EL (cell line): ENCODE data around the gene OXLD1.
"Not testable (repeated sequence)": the region's sequence is repeated elsewhere in the genome, so short reads cannot be mapped to it uniquely, and the experiment has no call there.

Experiments used
- DNase-seq: peaks from one replicate; pipeline ENCODE4 v3.0.0-alpha.2; 2016

The OXLD1 gene

DNA sequence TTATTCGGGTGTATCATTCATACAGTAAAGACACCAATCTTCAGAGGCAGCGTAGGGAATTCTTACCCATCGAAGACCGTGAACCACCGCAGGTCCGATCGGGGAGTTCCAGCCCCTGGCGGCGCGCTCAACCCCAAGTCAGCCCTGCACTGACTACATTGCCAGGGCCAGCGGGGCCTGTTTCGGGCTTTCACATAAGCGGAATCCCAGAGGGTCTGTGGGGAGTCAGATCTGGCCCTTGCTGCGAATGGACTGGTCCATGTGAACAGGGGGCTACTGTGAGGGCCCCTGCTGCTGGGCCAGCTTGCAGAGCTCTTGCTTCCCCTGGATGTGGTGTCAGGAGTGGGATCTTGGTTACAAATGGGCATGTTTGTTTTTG, 17.7 kb downstream of the OXLD1 start:
- no peak for DNase-seq

DNA sequence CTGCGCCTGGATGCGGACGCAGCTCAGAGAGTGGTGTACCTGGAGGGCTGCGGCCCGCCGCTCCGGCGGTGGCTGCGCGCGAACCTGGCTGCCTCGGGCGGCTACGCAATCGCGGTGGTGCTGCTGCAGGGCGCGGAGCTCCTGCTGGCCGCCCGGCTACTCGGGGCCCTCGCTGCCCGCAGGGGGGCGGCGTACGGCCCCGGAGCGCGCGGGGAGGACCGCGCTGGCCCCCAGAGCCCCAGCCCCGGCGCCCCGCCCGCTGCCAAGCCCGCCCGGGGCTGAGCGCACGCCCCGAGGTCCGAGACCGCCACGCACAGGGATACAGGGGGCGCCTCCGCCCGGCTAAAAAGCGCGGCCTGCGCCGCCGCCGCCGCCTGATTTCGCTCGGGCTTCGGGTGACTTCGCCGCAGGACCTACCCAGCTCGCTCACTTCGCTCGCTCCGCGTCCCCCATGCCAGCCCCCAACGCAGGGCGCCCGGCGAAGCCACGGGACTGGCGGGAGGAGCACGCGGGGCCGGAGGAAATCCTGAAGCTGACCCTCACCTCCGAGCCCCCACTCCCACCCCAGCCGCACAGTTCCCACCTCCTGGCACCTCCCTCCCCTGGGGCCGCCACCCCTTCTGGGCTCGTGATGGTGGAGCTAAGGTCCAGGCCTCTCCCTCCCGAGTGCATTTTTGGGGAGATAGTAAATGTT, 18.2 kb downstream of the OXLD1 start:
- no peak for DNase-seq

DNA sequence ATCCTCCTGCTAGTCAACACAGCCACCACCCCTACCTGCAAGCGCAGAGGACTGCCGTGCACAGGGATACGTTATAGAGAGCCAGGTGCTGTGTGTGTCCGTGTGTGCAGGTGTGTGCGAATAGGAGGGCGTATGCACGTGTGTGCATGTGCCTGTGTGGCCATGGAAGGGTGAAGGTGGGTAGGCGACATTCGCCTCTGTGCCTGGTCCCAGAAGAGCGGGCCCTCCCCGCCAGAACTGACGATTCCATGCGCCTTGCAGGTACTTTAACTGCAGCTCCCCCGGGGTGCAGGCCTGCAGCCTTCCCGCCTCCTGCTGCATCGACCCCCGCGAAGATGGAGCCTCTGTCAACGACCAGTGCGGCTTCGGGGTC, 18.8 kb downstream of the OXLD1 start:
- DNase-seq, result no peak

DNA sequence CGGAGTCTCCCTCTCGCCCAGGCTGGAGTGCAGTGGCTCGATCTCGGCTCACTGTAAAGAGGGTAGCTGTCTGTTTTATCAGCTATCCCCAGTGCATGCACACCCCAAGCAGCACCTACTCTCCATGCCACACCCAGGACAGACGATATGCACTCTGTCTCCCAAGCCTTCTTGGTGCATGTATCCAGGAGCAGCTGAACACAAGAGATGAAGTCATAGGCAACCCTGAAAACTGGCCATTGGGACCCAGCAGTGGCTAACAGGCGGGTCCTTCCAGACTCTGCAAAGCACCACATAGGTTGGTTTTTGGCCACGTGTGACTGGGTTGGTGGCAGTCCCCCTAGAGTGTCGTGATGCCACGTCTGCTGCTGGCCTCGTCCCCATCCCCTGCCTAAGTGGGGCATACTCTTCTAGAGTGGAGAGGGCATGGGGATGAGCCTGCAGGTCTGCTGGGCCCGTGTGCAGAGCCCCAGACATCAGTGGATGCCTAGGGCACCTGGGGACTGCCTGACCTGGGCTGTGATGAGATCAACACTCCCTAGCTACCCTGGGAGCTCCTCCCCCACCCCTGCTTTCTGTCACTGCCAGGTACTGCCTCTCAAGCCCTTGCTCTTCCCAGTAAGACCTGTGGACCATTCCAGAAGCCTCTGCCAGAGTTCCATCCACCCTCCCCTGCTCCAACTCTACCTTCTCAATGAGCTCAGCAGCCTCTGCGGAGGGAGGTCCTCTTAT, 19.4 kb downstream of the OXLD1 start:
- DNase-seq, result no peak

DNA sequence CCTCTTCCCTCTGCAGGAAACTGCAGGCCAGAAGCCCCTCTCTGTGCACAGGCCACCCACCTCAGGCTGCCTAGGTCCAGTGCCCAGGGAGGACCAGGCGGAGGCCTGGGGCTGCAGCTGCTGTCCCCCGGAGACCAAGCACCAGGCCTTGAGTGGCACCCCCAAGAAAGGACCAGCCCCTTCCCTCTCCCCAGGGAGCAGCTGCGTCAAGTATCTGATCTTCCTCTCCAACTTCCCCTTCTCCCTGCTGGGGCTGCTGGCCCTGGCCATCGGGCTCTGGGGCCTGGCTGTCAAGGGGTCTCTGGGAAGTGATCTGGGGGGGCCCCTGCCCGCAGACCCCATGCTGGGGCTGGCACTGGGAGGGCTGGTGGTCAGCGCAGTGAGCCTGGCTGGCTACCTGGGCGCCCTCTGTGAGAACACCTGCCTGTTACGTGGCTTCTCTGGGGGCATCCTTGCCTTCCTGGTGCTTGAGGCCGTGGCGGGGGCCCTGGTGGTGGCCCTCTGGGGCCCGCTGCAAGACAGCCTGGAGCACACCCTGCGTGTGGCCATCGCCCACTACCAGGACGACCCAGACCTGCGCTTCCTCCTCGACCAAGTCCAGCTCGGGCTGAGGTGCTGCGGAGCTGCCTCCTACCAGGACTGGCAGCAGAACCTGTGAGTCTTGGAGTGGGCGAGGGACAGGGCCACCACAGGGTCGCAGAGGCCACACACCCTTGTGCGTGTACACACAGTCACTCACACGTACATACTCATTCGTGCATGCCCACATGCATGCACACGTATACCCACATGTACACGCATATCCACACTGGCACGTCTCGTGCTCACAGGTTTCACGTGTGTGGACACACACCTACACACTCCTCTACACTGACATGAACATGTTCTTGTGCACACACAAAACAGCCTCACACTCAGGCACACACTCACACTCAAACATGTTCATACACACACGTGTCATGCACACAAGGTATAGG, 21.1 kb downstream of the OXLD1 start:
- no peak for DNase-seq

DNA sequence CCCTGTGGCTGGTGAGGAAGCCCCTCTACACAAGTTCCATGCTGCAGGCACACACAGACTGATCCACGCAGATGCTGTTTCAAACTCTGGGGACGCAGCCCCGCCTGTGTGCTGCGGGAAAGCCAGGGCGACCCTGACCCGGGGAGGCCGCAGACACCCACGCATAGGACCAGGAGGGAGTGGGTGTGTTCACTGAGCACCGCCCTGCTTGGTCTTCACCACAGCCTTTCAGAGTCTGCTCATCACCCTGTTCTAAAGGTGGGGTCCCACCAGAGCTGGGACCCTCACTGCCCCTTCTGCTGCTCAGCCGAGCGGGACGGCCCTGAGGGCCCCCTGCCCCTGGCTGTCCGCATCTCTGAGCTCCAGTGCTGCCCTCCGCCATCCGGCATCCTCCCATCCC, 21.9 kb downstream of the OXLD1 start:
- no peak for DNase-seq

DNA sequence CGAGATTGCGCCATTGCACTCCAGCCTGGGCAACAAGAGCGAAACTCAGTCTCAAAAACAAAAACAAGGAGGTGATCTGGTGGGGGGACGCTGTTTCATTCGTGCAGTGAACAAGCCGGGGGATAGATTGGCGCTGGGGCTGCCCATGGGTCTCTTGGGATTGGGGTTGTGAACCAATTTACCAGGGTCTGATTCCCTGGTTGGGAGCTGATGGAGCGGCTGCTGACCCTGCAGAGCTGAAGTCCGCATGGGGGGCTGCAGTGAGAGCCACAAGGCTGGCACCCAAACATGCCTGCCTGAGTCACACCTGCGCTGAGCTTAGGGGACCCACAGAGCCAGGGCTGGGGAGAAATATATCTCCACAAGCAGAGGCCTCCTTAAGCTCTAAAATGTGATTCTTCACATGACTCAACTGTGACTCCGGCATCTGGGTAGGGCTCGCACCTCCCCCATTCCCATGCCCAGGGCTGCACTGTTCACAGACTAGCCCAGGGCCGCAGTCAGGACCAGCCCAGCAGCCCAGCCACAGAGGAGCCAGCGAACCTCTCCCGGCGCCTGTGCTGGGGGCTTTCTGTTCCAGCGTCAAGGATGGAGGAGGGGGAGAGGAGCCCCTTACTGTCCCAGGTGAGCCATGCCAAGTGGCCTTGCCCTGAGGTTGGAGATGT, 24.4 kb downstream of the OXLD1 start:
- peak; percentile 83 for DNase-seq

DNA sequence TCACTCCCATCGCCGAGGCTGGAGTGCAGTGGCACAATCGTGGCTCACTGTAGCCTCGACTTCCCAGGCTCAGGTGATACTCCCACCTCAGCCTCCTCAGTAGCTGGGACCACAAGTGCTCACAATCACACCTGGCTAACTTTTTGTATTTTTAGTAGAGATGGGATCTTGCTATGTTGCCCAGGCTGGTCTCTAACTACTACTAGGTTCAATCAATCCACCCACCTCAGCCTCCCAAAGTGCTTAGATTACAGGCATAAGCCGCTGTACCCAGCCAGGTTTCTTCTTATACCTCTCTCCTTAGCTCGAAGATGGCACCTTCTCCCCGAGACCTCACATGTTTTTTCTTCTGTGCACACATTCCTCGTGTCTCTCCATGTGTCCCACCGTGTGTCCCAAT, 26.4 kb downstream of the OXLD1 start:
- no peak for DNase-seq

DNA sequence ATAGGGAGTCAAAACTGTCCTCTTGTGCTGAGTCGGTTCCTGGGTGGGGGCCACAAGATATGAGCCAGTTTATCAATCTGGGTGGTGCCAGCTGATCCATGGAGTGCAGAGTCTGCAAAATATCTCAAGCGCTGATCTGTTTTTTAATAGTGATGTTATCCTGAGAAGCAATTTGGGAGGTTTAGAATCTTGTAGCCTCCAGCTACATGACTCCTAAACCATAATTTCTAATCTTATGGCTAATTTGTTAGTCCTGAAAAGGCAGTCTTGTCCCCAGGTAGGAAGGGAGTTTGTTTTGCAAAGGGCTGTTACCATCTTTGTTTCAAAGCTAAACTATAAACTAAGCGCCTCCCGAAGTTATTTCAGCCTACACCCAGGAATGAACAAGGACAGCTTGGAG, 27.7 kb downstream of the OXLD1 start:
- DNase-seq, result no peak

DNA sequence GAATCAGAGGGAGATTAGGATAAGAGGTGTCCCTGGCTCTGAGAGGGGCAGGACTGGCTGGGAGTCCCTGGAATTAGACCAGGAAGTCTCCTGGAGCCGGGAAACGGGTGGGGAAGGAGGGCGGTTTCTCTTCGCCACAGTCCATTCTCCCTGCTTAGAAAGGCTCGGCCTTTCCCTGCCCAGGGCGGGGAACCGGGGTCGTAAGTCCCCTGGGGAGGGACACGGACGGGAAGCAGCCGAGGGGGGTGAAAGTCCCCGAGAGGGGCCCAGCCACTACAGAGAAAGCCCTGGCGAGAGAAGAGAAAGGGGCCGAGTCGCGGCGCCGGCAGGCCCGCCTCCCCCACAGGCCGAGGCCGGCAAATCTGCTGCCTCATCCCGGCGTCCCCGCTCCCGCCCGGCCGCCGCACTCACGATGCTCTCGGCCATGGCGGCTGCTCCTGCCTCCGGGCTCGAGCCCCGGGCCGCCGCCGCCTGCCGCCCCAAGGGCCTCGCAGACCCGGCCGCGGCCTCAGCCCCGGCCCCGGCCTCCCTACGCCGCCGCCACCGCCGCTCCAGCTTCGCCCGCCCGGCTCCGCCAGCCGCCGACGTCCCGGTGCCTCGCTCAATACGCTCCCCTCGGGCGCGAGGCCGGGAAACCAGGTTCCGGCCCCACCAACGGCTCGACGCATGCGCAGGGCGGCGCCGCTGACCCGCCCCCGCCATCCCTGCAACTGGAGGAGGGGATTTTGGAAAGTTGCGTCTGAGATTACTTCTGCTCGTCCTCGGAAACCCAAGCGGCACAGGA, 29.7 kb downstream of the OXLD1 start, which contains the start of the genes NPLOC4 and TSPAN10:
Gene NPLOC4, minus strand, starts transcription at position 608 of the 784 bp plus-strand sequence. Its CDS starts 182 bp downstream, at position 426.
Gene TSPAN10, plus strand, starts transcription at position 692 of the 784 bp plus-strand sequence. CDS start 5,217 bp downstream, outside the sequence.
- peak; percentile 86 for DNase-seq

DNA sequence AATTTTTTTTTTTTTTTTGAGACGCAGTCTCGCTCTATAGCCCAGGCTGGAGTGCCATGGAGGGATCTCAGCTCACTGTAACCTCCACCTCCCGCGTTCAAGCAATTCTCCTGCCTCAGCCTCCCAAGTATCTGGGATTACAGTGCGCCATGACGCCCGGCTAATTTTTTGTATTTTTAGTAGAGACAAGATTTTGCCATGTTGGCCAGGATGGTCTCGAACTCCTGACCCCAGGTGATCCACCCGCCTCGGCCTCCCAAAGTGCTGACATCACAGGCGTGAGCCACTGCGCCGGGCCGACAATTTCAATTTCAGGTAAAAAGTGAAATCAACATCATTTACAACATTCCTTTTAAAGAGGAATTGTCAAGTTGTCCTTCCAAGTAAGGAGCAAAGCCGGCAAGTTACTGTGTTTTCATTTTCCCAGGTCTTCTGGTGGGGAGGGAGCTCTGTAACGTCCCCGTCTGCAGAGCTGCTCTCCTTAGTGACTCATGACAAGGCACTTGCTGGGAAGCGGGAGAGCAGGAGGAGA, 30.4 kb downstream of the OXLD1 start:
- no peak for DNase-seq

DNA sequence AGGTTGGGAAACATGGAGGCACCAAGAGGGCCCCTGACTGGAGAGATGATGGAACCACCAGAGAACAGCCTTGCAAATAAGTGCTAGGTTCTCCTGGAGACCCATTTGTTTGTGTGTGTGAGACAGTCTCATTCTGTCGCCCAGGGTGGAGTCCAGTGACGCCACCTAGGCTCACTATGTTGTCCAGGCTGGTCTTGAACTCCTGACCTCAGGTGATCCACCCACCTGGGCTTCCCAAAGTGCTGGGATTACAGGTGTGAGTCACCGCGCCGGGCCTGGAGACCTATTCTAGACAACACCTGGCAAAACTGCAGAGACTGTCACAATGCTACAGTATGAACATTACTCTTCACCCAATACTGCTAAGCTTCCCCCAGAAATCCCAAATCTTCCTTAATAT, 31.0 kb downstream of the OXLD1 start:
- no peak for DNase-seq

DNA sequence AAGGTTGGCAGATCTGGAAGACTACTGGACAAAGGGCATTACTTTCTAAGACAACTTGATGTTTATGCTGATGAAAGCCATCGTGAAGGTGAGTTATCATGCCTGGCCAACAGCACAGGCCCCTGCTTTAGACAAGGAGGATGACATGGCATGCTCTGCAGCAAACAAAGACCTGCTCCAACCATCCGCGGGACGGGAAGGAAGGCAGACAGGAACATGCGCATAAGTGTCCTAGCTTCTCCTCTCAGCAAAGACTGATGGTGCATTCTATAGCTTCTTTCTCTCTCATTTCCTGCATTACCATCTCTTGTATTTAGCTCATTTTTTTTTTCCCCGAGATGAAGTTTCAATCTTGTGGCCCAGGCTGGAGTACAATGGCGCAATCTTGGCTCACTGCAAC, 34.9 kb downstream of the OXLD1 start:
- DNase-seq, result no peak

DNA sequence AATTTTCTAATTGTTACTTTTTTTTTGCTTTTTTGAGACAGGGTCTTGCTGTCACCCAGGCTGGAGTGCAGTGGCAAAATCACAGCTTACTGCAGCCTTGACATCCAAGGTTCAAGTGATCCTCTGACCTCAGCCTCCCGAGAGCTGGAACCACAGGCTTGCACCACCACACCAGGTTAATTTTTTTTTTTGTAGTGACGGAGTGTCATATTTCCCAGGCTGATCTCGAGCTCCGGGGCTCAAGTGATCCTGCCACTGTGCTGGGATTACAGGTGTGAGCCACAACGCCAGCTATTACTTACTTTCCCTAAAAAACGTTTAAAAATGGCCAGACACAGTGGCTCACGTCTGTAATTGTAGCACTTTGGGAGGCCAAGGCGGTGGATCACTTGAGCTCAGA, 36.1 kb downstream of the OXLD1 start:
- DNase-seq, result no peak

DNA sequence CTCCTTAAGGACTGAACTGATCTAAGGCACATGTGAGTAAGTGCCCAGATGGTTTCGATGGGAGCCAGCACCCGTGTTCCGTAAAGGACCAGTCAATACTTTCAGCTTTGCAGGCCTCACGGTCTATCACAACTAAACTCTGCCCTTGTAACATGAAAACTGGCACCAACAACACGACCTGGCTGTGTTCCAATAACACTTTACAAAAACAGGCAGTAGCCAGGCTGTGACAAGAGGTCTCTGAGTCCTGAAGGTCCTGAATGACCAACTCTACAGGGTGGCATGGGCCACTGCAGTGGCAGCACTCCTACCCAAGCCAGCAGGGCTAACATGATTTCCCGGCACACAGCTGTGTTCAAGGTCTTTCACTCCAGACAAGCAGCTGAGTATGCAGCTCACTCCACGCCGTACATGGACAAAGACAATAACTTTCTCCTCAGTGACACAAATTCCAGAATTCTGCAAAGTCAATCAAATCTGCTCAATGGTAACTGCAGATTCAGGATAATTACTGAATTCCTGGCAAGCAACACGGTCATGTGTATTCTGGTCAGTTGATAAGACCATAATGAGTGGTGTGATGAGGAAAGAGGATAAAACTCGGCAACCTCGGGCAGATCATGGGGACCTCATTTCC, 44.8 kb downstream of the OXLD1 start:
- no peak for DNase-seq

DNA sequence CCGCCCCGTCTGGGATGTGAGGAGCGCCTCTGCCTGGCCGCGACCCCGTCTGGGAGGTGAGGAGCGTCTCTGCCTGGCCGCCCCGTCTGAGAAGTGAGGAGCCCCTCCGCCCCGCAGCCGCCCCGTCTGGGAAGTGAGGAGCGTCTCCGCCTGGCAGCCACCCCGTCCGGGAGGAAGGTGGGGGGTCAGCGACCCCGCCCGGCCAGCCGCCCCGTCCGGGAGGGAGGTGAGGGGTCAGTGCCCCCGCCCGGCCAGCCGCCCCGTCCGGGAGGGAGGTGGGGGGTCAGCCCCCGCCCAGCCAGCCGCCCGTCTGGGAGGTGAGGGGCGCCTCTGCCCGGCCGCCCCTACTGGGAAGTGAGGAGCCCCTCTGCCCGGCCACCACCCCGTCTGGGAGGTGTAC, 48.1 kb downstream of the OXLD1 start:
- DNase-seq, result not testable (repeated sequence)

DNA sequence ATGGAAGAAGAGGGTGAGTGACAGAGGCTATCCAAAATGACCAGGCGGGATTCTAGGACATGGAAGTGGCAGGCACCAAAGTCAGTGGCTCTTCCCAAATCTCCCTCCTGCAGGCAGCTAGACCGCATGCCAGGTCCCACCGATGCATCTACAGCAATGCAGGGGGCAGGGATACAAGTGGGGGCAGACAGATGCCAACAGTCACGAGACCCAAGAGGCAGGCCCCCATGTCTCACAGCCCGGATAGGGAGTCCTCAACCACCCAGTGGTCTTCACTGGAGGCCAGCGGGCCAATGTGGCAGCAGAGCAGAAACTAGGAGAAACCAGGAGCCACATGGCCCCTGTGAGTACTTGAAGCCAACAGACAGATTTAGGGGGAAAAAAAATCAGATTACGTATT, 49.5 kb downstream of the OXLD1 start:
- no peak for DNase-seq

DNA sequence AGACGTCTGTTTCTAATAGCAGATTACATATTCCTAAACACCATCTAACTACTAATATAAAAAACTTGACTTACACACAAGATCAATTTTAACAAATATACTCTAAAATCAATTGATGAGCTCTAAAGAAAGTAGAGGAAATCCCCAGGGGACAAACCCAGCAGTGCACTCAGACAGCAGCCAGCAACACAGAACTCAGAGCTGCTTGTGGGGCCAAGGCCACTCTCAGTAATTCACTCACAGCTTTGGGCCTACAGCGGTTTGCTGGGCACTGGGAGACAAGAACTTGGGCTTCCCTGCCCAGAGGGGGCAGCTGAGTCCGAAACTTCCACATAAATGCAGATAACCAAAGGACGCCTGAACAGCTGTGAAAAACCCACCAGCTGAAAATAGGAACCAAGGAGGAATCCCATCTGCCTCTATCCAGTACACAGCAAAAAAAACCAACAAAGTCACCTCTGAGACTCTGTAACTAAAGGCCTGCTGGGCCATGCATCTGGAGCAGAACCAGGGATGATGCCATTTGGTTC, 50.9 kb downstream of the OXLD1 start:
- DNase-seq, result no peak
